ENCODE results near the gene SLC19A3. TPM values are rescaled to one million over a fixed set of nuclear protein-coding genes. Genes with fewer than 3 reads are reported as not detected.

Gene SLC19A3
- total RNA-seq: 0.54 and 1.1 TPM in 2 replicates
- long read RNA-seq, full-length matches to known transcripts: 1 of 1 reads
- long read RNA-seq, partial matches to known transcripts: 0 of 1 reads
- long read RNA-seq, other reads (novel, unspliced or antisense): 0 of 1 reads

DNA sequence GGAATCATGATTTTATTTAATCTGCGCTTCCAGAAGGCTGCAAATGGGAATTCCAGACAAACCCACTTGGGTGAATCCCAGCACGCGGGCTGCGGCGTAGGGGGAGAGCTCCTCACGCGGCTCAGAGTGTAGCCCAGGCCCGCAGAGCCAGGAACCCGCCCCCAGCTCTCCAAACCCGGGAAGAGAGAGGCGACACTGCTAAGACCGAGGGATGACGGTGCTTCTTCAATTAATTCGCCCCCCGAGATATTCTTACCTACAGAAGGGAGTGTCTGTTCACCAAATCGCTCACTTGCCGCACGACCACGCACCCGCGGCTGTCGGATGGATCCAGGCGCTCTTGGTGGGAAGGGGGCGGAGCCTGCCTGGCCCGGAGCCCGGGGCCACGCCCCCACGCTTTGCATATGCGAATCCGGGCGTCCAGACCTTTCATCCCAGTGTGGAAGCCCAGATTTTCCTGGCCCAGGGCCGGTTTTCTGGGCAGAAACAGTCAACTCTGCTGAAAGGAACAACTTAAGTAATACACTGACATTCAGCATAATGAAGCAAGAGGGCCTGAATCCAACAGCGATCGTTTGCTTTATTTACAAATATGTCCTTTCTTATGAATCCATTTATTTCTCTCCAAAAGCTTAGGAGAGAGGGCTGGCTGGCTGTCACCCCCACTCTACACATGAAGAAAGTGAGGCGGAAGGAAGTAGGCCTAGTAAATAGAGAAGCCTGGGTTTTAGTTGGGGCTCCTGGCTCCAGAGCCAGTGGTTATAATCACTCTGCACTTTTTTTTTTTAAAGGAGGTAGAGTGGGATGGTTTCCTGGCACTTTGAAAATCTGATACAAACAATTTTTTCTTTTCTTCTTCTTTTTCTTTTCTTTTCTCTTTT lies at the start of gene SLC19A3:
SLC19A3 (minus strand) TSS at position 342 of the 881 bp plus-strand sequence. CDS start 15,710 bp downstream, outside the sequence.
- peak within 1 kb of the TSS; percentile 86 for H3K4me3 Mint-ChIP-seq
- no peaks in the 10 kb centered on the region for H3K9me3 Mint-ChIP-seq
- no peak within 1 kb of the TSS for H3K27ac Mint-ChIP-seq (ENCODE audit: unreplicated experiment)

DNA sequence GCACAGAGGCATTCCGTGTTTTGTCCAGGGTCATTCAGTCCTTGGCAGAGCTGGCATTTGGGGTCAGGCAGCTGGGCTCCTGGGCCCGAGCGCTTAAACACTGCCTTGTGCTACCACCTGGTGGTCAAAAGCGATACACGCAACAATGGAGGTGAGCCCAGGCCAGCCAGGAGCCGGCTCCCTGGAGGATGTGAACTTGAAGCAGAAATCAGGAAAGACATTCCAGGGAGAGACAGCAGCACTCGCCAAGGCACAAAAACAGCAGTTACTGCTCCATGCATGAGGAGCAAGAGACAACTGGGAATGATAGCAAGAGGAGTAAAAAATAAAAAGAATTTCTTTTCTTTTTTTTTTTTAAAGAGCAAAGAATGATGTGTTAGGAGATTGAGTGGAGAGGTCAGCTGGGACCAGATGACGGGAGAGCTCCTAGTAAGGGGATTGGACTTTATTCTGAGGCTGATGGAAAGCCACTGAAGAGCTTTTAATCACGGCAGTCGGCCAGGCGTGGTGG lies 48.6 kb upstream of the SLC19A3 start:
- Mint-ChIP-seq H3K4me3 (no peak overlapping the region), H3K9me3 (no peaks in the 10 kb centered on the region), H3K27me3 (ENCODE audit: low read depth) (no peaks in the 10 kb centered on the region), H3K36me3 (ENCODE audit: low read depth) (no peaks in the 10 kb centered on the region), H3K27ac (ENCODE audit: unreplicated experiment) (no peak overlapping the region), H3K4me1 (peaks cover 5% of the 10 kb centered on the region)
- TF ChIP-seq, protein P1, sequence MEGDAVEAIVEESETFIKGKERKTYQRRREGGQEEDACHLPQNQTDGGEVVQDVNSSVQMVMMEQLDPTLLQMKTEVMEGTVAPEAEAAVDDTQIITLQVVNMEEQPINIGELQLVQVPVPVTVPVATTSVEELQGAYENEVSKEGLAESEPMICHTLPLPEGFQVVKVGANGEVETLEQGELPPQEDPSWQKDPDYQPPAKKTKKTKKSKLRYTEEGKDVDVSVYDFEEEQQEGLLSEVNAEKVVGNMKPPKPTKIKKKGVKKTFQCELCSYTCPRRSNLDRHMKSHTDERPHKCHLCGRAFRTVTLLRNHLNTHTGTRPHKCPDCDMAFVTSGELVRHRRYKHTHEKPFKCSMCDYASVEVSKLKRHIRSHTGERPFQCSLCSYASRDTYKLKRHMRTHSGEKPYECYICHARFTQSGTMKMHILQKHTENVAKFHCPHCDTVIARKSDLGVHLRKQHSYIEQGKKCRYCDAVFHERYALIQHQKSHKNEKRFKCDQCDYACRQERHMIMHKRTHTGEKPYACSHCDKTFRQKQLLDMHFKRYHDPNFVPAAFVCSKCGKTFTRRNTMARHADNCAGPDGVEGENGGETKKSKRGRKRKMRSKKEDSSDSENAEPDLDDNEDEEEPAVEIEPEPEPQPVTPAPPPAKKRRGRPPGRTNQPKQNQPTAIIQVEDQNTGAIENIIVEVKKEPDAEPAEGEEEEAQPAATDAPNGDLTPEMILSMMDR (conservative IDR thresholded peaks at IDR 0.05): peak; percentile 98
- peak; percentile 78 for DNase-seq (ENCODE audit: low read depth, low spot score)

More for the DNA sequence above, at the start of gene SLC19A3:
- DNase-seq (ENCODE audit: low read depth, low spot score): peak; percentile 70
- TF ChIP-seq, protein P1 (conservative IDR thresholded peaks at IDR 0.05): no peak
- Mint-ChIP-seq H3K27me3 (ENCODE audit: low read depth) (peaks cover 23% of the 10 kb centered on the region), H3K36me3 (ENCODE audit: low read depth) (no peaks in the 10 kb centered on the region), H3K4me1 (peaks cover 4% of the 10 kb centered on the region)

DNA sequence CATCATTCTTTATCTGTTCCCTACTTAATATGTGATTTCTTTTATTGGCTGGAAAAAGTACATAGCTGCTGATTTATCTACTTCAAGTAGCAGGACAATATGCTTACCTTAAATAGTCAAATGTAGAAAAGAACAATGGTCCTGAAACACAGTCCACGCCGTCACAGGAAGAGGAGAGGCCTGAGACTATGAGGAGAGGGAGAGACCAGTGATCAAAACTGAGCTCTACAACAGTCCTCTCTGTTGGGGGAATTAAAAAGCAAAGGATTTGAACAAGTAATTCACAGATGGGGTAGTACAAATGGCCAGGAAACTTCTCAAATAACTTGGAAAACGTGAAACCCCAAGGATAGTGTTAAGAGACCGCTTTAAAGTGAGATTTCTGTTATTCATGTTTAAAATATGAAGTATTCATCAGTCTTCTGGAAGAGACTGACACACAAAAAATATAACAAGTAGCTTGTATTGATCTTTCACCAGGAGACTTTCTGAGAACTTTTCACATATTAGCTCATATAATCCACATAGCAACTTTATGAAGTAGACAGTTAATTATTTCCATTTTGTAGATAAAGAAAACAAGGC lies 48.1 kb upstream of the SLC19A3 start:
- TF ChIP-seq, protein P1 (conservative IDR thresholded peaks at IDR 0.05): no peak
- Mint-ChIP-seq H3K36me3 (ENCODE audit: low read depth) (no peaks in the 10 kb centered on the region), H3K27me3 (ENCODE audit: low read depth) (no peaks in the 10 kb centered on the region), H3K9me3 (no peaks in the 10 kb centered on the region), H3K27ac (ENCODE audit: unreplicated experiment) (no peak overlapping the region), H3K4me3 (no peak overlapping the region), H3K4me1 (peaks cover 7% of the 10 kb centered on the region)
- no peak for DNase-seq (ENCODE audit: low read depth, low spot score)

DNA sequence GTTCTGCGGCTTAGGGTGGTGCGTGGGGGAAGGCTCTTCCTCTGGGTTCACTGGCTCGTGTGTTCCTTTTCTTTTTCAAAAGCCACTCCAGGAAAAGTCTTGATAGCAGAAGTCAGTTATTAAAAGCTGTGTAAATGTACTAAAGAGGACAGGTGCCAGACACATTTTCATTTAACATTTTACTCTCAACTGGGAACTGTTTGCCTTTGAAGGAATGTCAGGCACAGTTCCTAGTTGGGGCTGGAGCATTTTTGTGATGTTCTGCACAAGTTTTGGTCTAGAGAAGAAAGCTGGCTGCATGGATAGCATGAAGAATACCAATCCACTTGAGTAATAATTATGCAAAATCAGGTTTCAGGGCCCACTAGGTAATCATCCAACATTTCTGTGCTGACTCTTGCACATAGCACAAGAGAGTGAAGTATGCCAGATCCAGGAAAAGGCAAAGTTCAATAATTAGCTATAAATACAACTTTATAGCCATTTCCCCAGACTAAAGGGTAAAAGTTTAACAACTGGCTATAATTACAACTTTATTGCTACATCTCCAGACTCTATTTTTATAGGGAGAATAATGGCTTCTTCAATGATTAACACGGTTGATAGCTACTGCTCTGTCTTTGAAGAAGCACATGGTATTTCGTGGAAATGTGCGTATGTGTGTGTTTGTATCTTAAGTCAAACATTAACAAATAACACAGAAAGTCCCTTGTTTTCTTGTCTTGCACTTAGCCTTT lies 44.1 kb upstream of the SLC19A3 start:
- H3K36me3 Mint-ChIP-seq (ENCODE audit: low read depth): no peaks in the 10 kb centered on the region
- no peak overlapping the region for H3K27ac Mint-ChIP-seq (ENCODE audit: unreplicated experiment)
- no peaks in the 10 kb centered on the region for H3K9me3 Mint-ChIP-seq
- no peak for DNase-seq (ENCODE audit: low read depth, low spot score)
- H3K27me3 Mint-ChIP-seq (ENCODE audit: low read depth): no peaks in the 10 kb centered on the region
- H3K4me3 Mint-ChIP-seq: no peak overlapping the region
- TF ChIP-seq, protein P1 (conservative IDR thresholded peaks at IDR 0.05): no peak
- H3K4me1 Mint-ChIP-seq: peaks cover 24% of the 10 kb centered on the region
